Fibroblast of peridontal ligament (primary cell): Measurements from ENCODE around the gene ZNF133.
A peak's percentile ranks its signal among the peaks of the same experiment; 100 is the strongest.
"Not testable (repeated sequence)": the region's sequence is repeated elsewhere in the genome, so short reads cannot be mapped to it uniquely, and the experiment has no call there.

Experiments used
- DNase-seq: peaks from one replicate; pipeline ENCODE4 v3.0.0-alpha.2; 2010; ENCODE audit errors: extremely low read depth

The ZNF133 gene

DNA sequence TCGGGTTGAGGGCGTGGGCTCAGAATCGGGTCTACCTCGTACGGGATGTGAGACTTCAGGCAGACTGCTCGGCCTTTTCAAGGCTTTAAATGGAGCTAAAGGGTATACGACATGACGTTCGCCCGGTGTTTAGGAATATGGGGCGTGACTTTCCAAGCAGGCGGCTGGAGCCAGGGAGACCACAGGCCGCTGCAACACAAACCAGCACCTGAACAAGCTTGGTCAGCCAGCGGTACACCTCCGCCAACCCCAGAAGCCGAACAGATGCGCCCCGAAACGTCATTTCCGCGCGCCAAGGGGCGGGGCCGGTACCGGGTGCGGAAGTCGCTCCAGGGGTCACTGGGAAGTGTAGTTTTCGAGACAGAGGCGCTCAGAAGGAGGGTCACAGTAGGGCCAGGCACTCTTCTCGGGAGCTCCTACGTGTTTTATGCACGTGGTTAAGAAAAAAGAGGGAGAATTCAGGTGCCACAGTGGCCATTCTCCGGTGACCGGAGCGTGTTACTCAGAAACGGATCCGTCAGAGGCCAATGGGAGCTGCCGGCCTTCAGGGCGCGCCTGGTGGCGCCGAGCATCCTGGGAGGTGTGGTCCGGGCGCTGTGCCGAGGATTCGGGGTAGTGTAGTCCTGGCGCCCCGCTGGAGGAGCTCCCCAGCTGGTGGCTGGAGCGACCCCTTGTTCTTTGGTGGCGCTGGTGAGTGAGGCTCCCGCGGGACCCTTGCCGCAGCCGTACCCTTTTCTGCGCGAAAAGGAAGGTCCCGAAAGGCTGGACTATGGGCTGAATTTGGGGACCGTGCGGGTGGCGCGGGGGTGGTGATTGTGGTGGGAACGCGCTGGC is at the start of gene ZNF133:
ZNF133 (plus strand) TSS at position 613 of the 834 bp plus-strand sequence. CDS start 17,160 bp downstream, outside the sequence.
- DNase-seq: peak; percentile 90

DNA sequence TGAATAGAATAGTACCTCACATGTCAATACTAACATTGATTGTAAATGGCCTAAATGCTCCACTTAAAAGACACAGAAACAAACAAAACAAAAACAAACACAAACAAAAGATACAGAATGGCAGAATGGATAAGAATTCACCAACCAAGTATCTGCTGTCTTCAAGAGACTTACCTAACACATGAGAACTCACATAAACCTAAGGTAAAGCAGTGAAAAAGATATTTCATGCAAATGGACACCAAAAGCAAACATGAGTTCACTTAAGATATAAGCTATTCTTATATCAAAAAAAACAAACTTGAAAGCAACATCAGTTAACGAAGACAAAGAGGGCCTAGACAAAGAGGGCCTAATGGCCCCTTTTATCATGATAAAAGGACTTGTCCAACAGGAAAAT is 47.3 kb upstream of the ZNF133 start:
- DNase-seq: no peak

DNA sequence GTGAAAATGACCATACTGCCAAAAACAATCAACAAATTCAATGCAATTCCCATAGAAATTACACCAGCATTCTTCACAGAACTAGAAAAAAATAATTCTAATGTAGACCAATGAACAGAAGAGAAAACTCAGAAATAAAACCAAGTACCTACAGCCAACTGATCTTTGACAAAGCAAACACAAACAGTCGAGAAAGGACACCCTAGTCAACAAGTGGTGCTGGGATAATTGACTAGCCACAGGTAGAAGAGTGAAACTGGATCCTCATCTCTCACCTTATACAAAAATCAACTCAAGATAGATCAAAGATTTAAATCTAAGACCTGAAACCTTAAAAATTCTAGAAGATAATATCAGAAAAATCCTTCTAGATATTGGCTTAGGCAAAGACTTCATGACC is 44.5 kb upstream of the ZNF133 start:
- DNase-seq: no peak

DNA sequence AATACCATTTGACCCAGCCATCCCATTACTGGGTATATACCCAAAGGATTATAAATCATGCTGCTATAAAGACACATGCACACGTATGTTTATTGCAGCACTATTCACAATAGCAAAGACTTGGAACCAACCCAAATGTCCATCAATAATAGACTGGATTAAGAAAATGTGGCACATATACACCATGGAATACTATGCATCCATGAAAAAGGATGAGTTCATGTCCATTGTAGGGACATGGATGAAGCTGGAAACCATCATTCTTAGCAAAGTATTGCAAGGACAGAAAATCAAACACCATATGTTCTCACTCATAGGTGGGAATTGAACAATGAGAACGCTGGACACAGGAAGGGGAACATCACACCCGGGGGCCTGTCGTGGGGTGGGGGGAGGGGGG is 39.8 kb upstream of the ZNF133 start:
- DNase-seq: not testable (repeated sequence)

DNA sequence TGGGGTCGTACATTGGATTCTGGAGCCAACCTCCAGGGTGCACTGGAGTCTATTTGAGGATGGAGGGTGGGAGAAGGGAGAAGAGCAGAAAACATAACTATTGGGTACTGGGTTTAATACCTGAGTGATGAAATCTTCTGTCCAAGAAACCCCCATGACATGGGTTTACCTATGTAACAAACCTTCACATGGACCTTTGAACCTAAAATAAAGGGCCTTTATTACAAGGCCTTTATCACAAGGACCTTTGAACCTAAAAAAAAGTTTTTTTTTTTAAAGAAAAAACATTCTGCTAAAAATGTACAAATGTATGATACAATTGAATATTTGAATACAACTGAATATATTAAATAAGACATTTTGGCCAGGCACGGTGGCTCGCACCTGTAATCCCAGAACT is 38.1 kb upstream of the ZNF133 start:
- DNase-seq: no peak

DNA sequence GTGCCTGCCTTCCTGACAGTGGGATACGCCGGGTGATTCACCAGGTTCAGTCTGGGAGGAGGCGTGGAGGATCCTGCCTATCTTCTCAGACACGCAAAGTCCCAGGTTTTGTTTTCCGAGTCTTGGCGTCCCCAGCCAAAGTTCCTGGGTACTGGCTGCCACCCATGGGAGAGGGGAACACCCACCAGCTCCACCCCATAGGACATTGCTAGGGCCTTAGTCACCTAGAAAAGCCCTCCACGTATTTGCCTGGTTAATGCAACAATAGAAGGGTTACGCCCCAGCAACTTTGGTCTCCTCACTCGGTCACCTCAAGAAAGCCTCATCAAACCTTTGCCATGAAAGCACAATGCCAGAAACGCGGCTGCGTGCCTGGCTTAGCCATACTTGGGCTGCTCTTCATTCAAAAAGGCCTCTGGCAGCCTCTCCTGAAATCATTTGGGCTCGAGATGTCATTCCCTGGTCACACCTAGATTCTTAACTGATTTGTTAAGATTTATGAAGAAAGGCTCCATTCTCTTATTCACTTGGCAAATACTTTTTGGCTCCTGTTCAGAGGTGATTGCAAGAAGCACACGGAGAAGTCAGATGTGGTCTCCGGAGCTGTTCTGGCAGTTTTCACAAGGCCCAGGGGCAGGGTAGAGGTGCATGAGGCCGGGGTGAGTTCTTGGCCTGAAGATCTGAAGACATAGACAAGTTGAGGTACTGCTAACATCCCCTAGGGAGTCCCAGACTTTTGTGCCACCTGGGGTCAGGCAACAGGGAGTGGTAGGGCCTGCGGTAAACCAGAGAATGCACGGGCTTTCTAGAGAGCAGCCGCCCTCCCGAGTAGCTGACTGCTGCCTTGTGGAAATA is 35.5 kb upstream of the ZNF133 start:
- no peak for DNase-seq

DNA sequence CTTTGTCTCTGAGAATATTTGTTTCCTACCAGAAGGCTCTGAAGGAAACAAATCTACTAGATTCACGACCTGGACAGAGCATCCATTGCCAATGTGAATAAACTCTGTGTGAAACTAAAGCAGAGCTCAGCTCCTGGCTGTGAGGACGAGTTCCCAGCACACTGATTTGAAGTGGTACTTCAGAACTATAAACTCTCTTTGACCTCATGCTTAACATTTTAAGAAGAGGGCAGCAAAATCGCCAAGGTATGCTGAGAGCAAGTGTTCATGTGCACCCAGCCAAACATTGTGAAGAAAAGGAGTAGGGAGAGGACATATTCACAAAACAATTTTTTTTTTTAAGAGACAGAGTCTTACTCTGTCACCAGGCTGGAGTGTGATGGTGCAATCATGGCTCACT is 33.7 kb upstream of the ZNF133 start:
- no peak for DNase-seq

DNA sequence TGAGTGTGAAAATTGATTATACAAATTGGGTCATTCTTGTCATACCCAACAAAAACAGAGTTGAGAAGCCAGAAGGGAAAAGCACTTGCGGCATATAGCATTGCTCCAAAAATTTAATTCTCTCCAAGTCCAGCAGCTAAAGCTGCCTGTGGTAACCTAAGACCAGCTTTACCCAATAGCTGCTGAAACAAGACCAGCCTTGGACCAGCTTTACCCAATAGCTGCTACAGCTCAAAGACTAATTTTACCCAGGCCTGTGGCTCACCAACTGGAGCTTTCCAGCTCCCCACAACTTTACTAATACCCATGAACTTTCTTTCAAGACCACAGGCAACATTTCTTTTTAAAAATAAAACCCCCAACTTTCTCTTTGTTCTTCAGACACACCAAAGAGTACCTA is 32.8 kb upstream of the ZNF133 start:
- no peak for DNase-seq

DNA sequence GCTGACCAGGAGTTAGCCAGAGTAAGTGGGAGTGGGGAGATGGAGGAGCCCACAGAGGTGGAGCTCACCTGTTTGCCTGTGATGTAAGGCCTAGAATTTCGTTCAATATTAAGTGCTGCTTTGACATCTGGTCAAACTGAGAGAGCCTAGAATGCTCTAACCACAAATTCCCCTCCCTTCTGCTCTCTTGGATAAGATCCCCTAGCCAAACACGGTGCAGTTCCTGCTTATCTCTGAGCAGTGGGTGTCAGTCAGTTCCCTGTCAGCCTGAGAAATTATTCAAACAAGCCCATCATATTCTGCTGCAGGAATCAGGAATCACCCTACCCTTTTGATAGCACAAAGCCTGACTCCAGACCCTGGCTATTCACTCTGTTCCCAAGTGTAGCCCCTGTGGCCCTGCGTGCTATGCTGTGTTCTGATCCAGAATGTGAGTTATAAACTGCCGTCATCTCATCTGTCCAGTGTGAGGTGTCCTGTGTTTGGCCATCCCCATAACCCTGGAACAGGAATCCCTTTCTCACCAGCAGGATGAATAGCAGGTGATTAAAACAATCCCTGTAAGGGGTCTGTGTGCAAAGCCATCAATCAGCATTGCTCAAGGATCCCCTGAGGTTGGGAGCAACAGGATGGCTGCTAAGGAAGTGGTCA is 31.8 kb upstream of the ZNF133 start:
- no peak for DNase-seq

DNA sequence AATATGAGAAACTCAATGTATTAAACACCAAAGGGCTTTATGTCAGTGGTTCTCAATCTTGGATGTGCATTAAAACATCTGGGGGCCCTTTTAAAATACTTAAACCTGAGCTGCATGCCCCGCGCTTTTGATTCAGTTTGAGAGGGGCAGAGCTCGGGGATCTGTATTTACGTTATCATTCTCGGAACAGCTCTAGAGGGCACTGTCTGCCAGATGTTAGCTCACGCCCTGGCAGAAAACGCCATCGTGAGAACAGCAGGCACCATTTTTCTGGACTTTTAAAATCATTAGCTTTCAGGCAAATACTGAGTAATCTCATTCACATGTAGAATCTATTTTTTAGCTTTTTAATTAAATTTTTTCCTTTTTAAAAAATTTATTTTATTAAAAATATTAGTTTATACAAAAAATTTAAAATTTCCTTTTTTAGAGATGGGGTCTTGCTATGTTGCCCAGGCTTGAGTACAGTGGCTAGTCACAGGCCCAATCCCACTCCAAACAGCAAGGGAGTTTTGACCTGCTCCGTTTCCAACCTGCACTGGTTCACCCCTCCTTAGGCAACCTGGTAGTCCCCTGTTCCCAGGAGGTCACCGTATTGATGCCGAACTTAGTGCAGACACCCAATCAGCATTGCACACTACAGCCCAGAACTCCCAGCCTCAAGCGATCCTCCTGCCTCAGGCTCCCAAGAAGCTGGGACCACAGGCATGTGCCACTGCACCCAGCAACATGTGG is 30.0 kb upstream of the ZNF133 start:
- no peak for DNase-seq

DNA sequence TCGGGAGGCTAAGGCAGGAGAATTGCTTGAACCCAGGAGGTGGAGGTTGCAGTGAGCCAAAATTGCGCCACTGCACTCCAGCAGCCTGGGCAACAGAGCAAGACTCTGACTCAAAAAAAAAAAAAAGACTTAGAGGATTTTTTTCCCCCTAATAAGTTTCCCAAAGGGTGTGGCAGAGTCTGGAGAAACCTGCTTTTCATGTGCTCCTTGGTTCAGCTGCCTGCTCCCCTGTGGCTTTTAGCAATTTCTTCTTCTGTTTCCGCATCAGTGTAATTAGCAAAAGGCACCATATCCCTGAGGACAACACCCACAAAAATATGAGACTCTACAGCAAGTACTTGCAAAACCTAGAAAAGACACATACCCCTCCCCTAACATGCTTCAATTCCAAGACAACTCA is 28.6 kb upstream of the ZNF133 start:
- no peak for DNase-seq

DNA sequence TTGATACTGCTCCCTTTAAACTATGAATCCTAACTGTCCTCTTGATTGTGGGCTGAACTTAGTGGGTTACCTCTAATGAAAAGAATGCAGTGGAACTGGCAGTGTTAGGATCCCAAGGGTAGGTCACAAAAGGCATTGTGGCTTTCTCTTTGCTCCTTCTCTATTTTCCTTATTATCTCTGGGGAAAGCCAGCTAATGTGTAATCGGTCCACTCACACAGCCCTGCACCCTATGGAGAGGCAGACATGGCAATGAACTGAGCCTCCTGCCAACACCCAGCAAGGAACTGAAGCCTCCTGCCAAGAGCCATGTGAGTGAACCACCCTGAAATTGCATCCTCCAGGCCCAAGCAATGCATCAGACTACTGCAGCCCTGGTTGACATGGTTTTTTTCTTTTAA is 24.6 kb upstream of the ZNF133 start:
- peak; percentile 65 for DNase-seq

DNA sequence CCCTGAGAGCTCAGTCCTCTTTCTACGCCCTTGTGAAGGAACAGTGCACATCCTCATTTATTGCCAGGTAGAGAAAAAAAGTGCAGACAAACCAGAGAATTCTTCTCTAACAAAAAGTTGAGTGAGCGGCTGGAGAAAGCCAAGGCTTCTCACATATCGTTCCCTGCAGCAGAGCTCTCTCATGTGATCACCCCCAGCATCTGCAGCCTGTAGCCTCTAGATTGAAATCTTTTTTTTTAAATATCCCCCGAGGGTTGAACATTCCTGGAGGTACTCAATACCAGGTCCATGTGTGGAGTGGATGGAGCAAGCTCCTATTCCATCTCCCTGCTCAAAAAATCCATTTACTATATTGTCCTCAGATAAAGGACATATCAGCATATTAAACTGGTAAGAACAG is 22.9 kb upstream of the ZNF133 start:
- no peak for DNase-seq

DNA sequence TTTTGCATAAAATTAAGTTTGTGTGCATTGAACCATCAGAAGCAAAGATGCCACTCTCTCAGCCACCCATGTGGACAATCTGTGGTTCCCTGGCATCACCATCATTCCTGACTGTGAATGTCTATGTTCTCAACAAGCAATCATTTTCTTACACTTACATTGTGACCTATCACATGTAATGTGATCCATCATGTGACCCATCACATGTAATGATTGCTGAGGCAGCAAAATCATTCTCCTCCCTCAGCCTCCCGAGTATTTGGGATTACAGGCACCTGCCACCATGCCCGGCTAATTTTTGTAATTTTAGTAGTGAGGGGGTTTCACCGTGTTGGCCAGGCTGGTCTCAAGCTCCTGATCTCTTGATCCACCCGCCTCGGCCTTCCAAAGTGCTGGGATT is 22.0 kb upstream of the ZNF133 start:
- DNase-seq: no peak

DNA sequence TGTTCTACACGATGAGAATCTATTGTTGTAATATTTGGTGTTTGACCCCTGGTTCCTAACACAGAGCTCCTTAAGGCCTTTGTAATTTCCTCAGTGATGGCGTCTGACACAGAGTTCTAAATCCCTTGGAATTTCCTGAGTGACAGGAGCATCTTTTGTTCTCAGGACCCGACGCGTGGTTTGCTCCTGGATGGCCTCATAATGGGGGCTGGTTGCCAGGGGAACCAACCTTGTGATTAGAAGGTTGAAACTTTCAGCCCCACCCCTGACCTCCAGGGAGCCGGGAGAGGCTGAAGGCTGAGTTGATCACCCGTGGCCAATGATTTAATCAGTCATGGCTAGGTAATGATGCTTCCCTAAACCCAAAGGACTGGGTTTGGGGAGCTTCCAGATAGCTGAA is 20.5 kb upstream of the ZNF133 start:
- DNase-seq: no peak

DNA sequence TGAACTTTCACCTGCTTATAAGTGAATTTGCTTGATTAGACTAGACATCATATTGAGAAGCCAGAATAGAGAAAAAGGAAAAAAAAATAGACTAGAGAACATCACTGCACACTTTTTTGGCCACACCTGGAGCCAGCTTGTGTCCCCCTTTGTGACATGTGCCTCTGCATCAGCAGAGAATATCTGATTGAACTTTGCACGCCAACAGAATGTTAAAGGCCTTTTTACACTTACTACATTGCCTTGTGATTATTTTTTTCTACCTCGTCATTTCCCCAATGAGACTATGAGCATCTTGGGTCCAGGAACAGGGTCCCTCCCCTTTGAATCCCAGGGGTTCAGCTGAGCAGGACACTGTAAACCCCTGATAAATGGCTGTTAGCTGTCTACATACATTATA is 17.2 kb upstream of the ZNF133 start:
- no peak for DNase-seq

DNA sequence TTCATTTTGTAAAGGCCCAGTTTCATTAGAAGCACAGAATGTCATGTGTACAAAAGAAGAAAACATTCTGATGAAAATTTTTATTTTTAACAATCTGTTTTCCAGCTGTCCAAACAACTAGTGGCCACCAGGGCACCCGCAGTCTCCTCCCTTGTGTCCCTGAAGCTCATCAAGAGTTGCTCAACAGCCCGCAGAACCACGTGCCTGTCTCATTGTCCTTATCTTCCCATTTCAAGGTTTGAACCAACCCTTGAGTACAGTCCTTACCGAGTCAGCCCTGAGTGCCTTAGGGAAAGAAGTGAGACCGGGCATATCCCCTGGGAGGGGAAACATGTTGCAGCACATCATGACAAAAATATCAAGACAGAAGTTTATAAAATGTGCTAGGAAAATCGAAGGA is 15.9 kb upstream of the ZNF133 start:
- no peak for DNase-seq

DNA sequence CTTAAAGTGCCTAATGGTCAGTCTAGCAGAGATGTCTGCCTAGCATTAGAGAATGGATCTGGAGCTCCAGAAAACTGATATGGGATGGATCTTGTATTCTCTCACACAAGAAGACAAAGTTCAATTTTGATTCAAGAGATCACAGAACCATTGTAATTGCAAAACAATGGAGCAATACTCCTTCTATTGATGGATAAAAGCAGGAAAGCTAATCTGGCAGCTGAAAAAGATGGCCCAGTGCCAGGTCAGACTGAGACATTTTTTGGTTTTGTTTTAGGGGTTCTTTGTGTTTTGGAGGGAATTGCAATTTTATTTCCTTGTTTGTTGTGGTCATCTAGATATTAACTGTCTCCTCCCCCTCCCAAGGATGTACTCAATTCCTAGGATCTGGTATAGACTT is 14.6 kb upstream of the ZNF133 start:
- no peak for DNase-seq

DNA sequence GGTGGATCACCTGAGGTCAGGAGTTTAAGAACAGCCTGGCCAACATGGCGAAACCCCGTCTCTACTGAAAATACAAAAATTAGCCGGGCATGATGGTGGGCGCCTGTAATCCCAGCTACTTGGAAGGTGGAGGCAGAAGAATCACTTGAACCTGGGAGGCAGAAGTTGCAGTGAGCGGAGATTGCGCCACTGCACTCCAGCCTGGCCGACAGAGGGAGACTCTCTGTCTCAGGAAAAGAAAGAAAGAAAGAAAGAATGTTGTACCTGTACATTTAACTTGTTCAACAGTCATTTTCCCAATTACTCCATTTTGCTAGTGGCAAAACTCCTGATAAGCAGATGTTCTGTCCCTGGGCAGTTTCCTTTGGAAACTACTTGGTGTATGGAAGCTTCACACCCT is 12.4 kb upstream of the ZNF133 start:
- DNase-seq: not testable (repeated sequence)

DNA sequence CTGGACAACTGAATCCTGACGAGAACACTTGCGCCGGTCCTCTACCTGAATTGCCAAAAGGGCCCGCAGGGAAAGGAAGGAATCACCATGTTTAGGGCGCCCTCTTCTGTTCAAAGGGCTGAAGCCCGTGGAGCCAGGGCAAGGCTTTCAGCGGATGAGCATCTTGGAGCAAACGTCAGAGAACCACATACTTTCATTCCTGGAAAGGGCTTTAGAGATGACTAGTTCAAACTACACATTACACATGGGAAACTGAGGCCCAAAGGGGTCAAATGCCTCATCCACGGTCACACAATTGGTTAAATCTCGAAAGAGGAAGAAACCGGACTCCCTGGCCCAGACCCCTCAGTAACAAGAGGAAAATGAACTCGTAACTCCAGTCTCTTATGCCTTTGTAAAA is 11.5 kb upstream of the ZNF133 start:
- DNase-seq: peak; percentile 76

DNA sequence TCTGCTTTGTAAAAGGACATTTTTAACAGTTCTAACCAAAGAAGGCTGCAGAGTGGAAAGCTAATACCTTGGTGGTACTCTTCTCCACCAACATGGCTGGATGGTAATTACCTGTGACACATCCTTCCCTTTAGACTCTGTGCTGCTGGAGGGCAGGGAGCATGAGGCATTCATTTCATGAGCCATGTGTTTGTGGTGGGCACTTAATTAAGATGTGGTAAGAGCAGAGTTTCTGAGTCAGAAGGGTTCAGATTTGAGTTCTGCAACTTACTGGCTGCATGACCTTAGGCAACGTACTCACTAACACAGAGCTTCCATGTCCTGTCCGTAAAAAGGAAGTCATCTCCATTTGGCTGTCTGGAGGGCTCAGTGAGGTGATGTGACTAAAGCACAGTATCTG is 9.1 kb upstream of the ZNF133 start:
- no peak for DNase-seq
